ENCODE data around the gene DGCR8. TPM values are rescaled to one million over a fixed set of nuclear protein-coding genes. Genes with fewer than 3 reads are reported as not detected.

DGCR8 gene
- total RNA-seq, 1 donor from 2014 or later, result 29.0 TPM

GRCh38 chr22:20114506-20115475, 34.8 kb downstream of the DGCR8 start:
- no peak overlapping the region for H3K4me3 ChIP-seq (ENCODE audit: insufficient read depth, low read depth, low read length)
- no peak overlapping the region for H3K27ac ChIP-seq (ENCODE audit: low read depth, low read length)
- H3K4me1 ChIP-seq (ENCODE audit: insufficient read depth, low read length), result peaks cover 17% of the 10 kb centered on the region
- peaks cover 45% of the 10 kb centered on the region for H4K20me1 ChIP-seq (ENCODE audit: insufficient read depth, low read length)
- H3K9me3 ChIP-seq (ENCODE audit: insufficient read depth, low read depth, low read length), result no peaks in the 10 kb centered on the region
- Mint-ChIP-seq H3K36me3 (ENCODE audit: low read depth, unreplicated experiment) (peaks cover 16% of the 10 kb centered on the region), H3K4me1 (ENCODE audit: low read depth, unreplicated experiment) (peaks cover 3% of the 10 kb centered on the region), H3K4me3 (ENCODE audit: unreplicated experiment) (peak overlapping the region; percentile 86), H3K27ac (ENCODE audit: unreplicated experiment) (peak overlapping the region; percentile 83), H3K9me3 (ENCODE audit: unreplicated experiment) (no peaks in the 10 kb centered on the region), H3K27me3 (ENCODE audit: low read depth, unreplicated experiment) (no peaks in the 10 kb centered on the region)
- peaks cover 20% of the 10 kb centered on the region for H3K36me3 ChIP-seq (ENCODE audit: insufficient read depth, low read length)
- DNase-seq (ENCODE audit: low read depth), result no peak
- H2AFZ ChIP-seq (ENCODE audit: low read depth, low read length), result no peak overlapping the region
- FAIRE-seq, result no peak
- no peaks in the 10 kb centered on the region for H3K27me3 ChIP-seq (ENCODE audit: insufficient read depth, low read length)
- peak overlapping the region; percentile 96 for H3K9ac ChIP-seq (ENCODE audit: low read length)
- peak overlapping the region; percentile 85 for H3K4me2 ChIP-seq (ENCODE audit: low read length)
- TF ChIP-seq CTCF (IDR thresholded peaks at IDR 0.05; ENCODE audit: insufficient read depth, low read depth, low read length) (no peak), EZH2 (IDR thresholded peaks at IDR 0.05; ENCODE audit: insufficient read depth, low read length) (no peak)
- H3K79me2 ChIP-seq (ENCODE audit: insufficient read depth, low read length), result peaks cover 56% of the 10 kb centered on the region

- Histone ChIP-seq H3K4me3 (ENCODE audit: insufficient read depth, low read depth, low read length) (peak within 1 kb of the TSS; percentile 73), H3K79me2 (ENCODE audit: insufficient read depth, low read length) (peaks cover 67% of the 10 kb centered on the region), H3K27me3 (ENCODE audit: insufficient read depth, low read length) (no peaks in the 10 kb centered on the region), H4K20me1 (ENCODE audit: insufficient read depth, low read length) (peaks cover 45% of the 10 kb centered on the region), H3K27ac (ENCODE audit: low read depth, low read length) (peak within 1 kb of the TSS; percentile 82), H3K36me3 (ENCODE audit: insufficient read depth, low read length) (peaks cover 16% of the 10 kb centered on the region), H3K4me1 (ENCODE audit: insufficient read depth, low read length) (peaks cover 17% of the 10 kb centered on the region), H3K9ac (ENCODE audit: low read length) (peak within 1 kb of the TSS; percentile 96), H3K4me2 (ENCODE audit: low read length) (peak within 1 kb of the TSS; percentile 85), H2AFZ (ENCODE audit: low read depth, low read length) (peak within 1 kb of the TSS; percentile 77), H3K9me3 (ENCODE audit: insufficient read depth, low read depth, low read length) (no peaks in the 10 kb centered on the region)
- FAIRE-seq, result no peak
- peak within 1 kb of the TSS; percentile 86 for H3K4me3 Mint-ChIP-seq (ENCODE audit: unreplicated experiment)
- H3K27me3 Mint-ChIP-seq (ENCODE audit: low read depth, unreplicated experiment), result no peaks in the 10 kb centered on the region
- DNase-seq (ENCODE audit: low read depth), result no peak
- peaks cover 3% of the 10 kb centered on the region for H3K4me1 Mint-ChIP-seq (ENCODE audit: low read depth, unreplicated experiment)
- no peaks in the 10 kb centered on the region for H3K9me3 Mint-ChIP-seq (ENCODE audit: unreplicated experiment)
- no peak for TF ChIP-seq EZH2 (IDR thresholded peaks at IDR 0.05; ENCODE audit: insufficient read depth, low read length)
- TF ChIP-seq CTCF (IDR thresholded peaks at IDR 0.05; ENCODE audit: insufficient read depth, low read depth, low read length), result no peak
- peak within 1 kb of the TSS; percentile 83 for H3K27ac Mint-ChIP-seq (ENCODE audit: unreplicated experiment)
- H3K36me3 Mint-ChIP-seq (ENCODE audit: low read depth, unreplicated experiment), result peaks cover 12% of the 10 kb centered on the region
Observed at GRCh38 chr22:20115691-20116375, 35.8 kb downstream of the DGCR8 start, which contains the start of gene RANBP1. Gene RANBP1 (plus strand): TSS chr22:20116104. CDS start chr22:20116185, 81 bp downstream.

Data from astrocyte (in vitro differentiated cells and primary cell).